Measurements from ENCODE around the gene VAV2.

Gene VAV2

GRCh38 chr9:133830711-133831110 is 161.4 kb downstream of the VAV2 start:
- TF ChIP-seq, protein P1, sequence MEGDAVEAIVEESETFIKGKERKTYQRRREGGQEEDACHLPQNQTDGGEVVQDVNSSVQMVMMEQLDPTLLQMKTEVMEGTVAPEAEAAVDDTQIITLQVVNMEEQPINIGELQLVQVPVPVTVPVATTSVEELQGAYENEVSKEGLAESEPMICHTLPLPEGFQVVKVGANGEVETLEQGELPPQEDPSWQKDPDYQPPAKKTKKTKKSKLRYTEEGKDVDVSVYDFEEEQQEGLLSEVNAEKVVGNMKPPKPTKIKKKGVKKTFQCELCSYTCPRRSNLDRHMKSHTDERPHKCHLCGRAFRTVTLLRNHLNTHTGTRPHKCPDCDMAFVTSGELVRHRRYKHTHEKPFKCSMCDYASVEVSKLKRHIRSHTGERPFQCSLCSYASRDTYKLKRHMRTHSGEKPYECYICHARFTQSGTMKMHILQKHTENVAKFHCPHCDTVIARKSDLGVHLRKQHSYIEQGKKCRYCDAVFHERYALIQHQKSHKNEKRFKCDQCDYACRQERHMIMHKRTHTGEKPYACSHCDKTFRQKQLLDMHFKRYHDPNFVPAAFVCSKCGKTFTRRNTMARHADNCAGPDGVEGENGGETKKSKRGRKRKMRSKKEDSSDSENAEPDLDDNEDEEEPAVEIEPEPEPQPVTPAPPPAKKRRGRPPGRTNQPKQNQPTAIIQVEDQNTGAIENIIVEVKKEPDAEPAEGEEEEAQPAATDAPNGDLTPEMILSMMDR (conservative IDR thresholded peaks at IDR 0.05) = no peak
- H3K27ac ChIP-seq = no peak overlapping the region

DNA sequence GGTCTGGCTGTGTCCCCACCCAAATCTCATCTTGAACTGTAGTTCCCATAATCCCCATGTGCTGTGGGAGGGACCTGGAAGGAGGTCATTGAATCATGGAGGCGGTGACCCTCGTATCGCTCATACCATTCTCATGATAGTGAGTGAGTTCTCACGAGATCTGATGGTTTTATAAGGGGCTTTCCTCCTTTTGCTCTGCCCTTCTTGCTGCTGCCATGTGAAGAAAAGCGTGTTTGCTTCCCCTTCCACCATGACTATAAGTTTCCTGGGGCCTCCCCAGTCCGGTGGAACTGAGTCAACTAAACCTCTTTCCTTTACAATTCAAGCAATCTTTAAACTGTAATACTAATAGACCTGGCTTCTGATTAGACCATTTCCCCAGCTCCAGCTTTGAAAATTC is 161.8 kb downstream of the VAV2 start:
- no peak overlapping the region for H3K27ac ChIP-seq
- TF ChIP-seq, protein P1 (conservative IDR thresholded peaks at IDR 0.05) = no peak

- no peak overlapping the region for H3K27ac ChIP-seq
- TF ChIP-seq, protein P1 (conservative IDR thresholded peaks at IDR 0.05) = no peak
Measured at GRCh38 chr9:133828338-133828997, 163.7 kb downstream of the VAV2 start.

- no peak overlapping the region for H3K27ac ChIP-seq
- TF ChIP-seq, protein P1 (conservative IDR thresholded peaks at IDR 0.05) = no peak
Measured at GRCh38 chr9:133826289-133827085, 165.6 kb downstream of the VAV2 start.

- H3K27ac ChIP-seq = no peak overlapping the region
- TF ChIP-seq, protein P1 (conservative IDR thresholded peaks at IDR 0.05) = no peak
Measured at GRCh38 chr9:133825555-133826218, 166.4 kb downstream of the VAV2 start.

GRCh38 chr9:133824802-133825186 is 167.3 kb downstream of the VAV2 start:
- no peak overlapping the region for H3K27ac ChIP-seq
- TF ChIP-seq, protein P1 (conservative IDR thresholded peaks at IDR 0.05) = no peak

DNA sequence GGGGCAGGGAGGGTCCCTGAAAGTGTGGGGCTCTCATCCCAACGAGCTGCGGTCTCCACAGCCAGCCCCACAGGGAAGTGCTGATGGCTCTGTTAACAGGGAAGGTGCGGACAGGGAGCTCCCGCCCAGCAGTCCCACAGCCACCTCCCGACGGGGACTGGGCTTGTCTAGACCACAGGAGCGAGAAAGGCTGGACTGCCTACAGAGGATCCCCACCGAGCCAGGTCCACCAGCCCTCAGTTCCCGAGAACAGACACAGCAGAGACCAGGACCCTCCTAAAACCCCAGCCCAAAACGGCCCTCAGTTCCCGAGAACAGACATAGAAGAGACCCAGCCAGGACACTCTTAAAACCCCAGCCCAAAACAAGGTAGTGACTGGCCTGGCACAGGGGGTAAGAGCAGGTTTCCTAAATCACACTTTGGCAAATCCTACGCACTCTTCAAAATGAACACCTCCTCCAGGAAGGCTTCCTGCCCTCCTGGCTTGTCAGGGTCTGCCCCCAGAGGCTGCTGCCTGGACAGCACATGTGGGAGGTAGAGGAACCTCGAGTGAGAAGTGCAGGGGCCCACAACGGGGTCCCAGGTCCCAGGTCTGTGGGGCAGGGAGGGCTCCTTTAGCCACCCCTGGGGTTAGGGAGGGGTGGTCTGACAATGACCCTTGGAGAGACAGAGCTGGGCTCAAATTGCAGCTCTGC is 167.9 kb downstream of the VAV2 start:
- no peak overlapping the region for H3K27ac ChIP-seq
- TF ChIP-seq, protein P1 (conservative IDR thresholded peaks at IDR 0.05) = no peak

All from VCaP (cell line).